NCI-H748 (cell line): ENCODE measurements around the gene TMEM178A.
"Not testable (repeated sequence)": the region's sequence is repeated elsewhere in the genome, so short reads cannot be mapped to it uniquely, and the experiment has no call there.

ENCODE experiments used
- DNase-seq: peaks from one replicate; lab custom pipeline; 2025; ENCODE audit not compliant: unreplicated experiment; lab: John Stamatoyannopoulos, UW

Gene TMEM178A

GRCh38 chr2:39665811-39666490 lies at the start of gene TMEM178A:
TSS of gene TMEM178A (plus strand) at chr2:39665917. CDS start at chr2:39665975, 58 bp downstream.
- DNase-seq: peak; percentile 57

- no peak for DNase-seq
Observed at GRCh38 chr2:39618236-39618635, 47.5 kb upstream of the TMEM178A start.

- DNase-seq: no peak
Observed at GRCh38 chr2:39618736-39619135, 47.0 kb upstream of the TMEM178A start.

DNA sequence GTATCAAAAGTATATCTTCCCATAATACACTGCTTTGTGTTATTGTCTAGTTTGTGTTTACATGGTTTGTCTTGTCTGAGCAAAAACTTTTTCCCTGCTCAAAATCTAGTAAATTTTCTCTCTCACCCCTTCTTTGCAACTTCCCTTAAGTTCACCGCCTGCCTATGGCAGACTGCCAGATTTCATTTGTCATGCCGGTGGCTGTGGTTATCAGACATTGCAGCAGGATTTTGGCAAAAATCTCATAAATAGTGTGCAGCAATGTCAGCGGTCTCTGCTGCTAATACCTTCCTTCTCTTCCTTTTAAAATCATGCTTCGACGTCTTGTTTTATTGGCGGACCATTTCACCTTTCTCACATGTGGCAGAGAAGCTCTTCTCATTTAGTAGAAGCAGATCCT lies 45.6 kb upstream of the TMEM178A start:
- DNase-seq: no peak

- DNase-seq: no peak
Observed at GRCh38 chr2:39621596-39621995, 44.1 kb upstream of the TMEM178A start.

DNA sequence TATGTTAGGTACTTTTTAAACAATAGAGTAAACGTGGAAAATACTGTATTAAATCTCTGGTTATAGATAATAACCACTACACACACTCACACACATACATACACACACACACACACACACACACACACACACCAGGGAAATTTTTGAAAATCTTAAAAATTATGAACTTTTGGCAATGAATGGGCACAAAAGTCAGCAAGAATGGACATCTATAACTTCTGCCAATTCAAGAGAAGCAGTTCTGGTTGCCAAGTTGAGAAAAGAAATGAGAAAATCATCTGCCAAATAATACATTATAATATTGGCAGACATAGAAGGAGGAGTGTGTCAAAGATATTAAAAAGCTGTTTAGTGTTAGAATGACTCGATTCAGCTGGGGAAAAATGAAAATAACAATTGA lies 42.9 kb upstream of the TMEM178A start:
- DNase-seq: no peak

DNA sequence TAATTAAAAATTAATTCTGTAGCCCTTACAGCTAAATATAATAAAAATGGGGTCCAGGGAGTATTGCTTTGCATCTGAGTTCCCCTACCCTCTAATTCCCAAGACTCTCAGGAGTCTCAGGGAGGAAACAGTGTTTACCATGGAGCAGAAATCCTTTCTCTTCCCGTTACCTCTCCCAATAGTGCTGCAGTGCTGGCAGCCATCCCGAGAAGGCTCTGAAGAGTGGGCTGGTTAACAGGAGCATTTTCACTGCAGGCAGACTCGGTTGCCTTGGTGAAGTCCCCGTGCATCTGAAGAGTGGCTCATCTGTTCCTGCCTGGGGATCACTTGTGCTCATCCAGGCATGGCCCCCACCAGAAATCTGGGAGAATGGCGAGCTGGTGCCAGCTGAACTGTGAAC lies 41.8 kb upstream of the TMEM178A start:
- peak; percentile 6 for DNase-seq

DNA sequence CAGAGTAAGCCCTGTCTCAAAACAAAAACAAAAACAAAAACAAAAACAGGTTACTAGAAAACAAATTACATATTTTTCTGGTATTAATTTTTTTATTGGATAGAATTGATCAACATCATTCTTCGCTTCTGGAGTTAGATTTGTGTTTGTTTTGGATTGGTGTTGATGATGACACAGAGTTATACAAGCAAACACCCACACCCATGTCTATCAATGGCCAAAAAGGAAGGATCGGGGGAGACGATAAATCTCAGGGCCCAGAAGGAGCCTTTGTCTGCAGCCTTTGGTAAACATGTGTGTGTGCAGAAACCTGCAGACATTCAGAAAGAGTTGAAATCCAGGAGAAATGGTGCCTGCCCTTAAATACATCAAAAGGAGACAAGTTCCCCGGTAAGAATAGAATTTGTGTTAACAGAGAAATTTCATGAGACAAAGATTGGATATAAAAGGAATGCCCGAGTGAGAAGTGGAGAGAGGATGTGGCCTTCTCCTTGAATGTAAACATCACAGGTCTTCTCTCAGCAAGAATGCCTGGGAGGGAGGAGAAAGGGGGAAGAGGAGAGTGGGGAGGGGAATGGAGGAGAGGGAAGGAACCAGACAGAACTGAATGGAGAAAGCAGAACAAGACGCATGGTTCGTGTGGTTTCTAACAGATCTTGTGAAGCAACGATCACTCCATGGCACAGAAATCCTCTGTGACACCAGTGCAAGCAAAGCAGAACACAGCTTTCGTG lies 40.4 kb upstream of the TMEM178A start:
- DNase-seq: no peak

GRCh38 chr2:39625927-39626270 lies 39.8 kb upstream of the TMEM178A start:
- DNase-seq: peak; percentile 22

GRCh38 chr2:39628346-39628745 lies 37.4 kb upstream of the TMEM178A start:
- DNase-seq: not testable (repeated sequence)

- DNase-seq: no peak
Observed at GRCh38 chr2:39629646-39630045, 36.1 kb upstream of the TMEM178A start.

- DNase-seq: no peak
Observed at GRCh38 chr2:39631256-39631655, 34.5 kb upstream of the TMEM178A start.

DNA sequence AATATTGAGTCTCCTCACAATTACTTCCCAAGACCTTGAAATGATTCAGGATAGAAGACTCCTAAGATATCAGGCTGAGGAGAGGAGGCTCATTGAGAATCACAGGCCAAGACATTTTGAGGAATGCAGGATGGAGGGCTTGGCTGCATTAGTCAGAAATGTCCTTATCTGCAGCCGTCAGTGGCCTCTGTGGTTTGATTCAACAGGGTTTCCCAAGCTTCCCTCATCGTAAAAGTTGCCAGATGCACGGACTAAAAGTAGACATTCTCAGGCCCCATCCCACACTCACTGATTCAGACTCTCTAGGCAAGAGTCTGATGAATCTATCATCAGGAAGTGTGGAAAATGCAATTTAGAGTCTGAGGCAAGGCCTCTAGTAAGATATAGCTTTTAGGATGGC lies 34.0 kb upstream of the TMEM178A start:
- no peak for DNase-seq

- no peak for DNase-seq
Observed at GRCh38 chr2:39632876-39633275, 32.8 kb upstream of the TMEM178A start.

DNA sequence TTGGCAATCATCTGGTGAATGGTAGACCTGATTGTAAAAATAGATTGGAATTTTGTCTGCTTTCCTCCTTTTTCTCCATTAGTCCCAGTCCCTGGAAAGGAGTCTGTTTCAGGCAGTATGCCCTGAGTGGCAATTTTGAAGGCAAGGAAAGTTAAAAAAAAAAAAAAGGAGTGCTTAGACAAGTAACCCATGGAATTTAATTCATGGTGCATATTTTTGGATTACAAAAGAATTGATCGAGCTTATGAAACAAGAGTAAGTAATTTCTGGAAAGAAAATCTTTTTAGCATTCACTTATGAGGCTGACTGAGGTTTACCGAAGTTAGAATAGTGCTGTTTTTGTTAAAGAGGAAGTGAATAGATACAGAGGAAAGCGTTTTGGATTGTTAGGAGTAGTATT lies 29.4 kb upstream of the TMEM178A start:
- DNase-seq: no peak

GRCh38 chr2:39638581-39638980 lies 27.1 kb upstream of the TMEM178A start:
- DNase-seq: no peak

DNA sequence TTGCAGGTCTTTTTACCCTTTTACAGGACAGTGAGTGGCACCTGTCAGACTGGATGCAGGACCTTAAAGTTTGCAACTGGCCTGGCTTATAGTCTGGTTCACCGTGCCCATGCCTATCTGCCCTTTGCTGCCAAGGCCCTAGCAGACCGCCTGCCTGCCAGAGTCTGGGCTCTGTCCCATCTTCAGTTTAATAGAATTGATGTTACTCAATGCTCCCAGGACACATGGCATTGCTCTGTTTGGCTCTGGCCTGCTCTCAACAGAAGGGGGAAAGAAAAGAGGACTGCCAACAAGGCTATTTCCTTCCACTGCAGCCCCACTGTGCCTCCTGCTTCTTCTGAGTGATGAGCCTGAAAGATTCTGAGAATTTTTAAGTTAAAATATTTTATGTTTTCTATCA lies 25.6 kb upstream of the TMEM178A start:
- no peak for DNase-seq

- DNase-seq: no peak
Observed at GRCh38 chr2:39640681-39641080, 25.0 kb upstream of the TMEM178A start.

- no peak for DNase-seq
Observed at GRCh38 chr2:39641635-39642034, 24.1 kb upstream of the TMEM178A start.

DNA sequence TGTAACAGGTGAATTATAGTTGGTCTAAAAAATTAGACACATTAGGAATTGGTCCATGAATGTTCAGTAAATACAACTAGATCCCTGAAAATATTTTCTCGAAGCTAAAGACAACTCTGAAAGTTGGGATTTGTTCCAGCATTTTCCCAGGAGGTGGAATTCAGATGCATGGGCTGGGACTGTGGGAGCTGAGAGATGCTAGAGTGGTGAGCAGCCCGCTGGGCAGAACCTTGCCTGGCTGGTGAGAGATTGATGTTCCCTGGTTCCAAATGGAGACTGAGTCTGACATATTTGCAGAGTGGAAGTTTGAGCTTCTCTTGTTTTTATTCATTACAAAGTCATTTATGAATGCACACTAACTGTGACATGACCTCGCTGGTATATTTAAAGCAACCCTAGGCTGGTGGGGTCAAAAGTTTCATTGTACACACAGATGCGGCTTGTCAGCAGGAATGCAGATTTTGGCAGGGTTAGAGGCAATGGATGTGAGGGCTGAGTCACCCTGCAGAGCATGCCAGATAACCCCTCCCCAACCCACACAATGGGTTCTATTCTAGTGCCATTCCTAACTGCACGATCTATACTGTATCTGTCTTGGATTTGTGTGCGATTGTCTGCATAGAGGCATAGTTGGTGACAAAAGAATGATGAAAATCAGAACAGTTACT lies 23.5 kb upstream of the TMEM178A start:
- DNase-seq: no peak

GRCh38 chr2:39645826-39646225 lies 19.9 kb upstream of the TMEM178A start:
- no peak for DNase-seq

DNA sequence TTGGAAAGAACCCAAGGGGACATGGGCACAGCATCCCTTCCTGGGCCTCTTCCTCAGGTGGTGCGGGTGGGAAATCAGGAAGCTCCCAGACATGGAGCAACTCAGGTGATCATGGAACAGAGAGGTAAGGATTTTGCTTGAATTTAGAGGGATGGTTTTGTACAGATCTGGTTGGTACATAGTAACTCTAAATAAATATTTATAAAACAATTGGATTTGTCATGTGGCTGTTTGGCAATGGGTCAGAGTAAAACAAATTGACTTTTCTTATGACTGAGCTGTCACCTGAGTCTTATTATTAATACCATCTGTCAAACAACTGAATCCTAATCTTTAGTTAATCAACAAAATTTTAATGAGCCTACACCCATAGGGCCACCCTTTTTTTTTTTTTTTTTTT lies 19.4 kb upstream of the TMEM178A start:
- no peak for DNase-seq
